Fibroblast of the aortic adventitia (primary cell): ENCODE results near the gene SIAH3. TPM values are rescaled to one million over a fixed set of nuclear protein-coding genes. Genes with fewer than 3 reads are reported as not detected.
A peak's percentile ranks its signal among the peaks of the same experiment; 100 is the strongest.

Source experiments
- DNase-seq: peaks from one replicate; pipeline ENCODE4 v3.0.0-alpha.2; 2010; ENCODE audit warnings: low read depth
- H3K4me3 ChIP-seq: 2 replicates; pipeline ENCODE4 v1.5.1; 2011; ENCODE audit warnings: low read depth, mild to moderate bottlenecking, control low read depth, low read length, moderate library complexity
- total RNA-seq: library from RNA; depleted of rRNA; stranded (reverse); fragments of >200 nt; gene quantifications from 2 replicates; pipeline ENCODE4 v1.2.3, GENCODE V29; 2012; ENCODE audit warnings: low replicate concordance
- TF ChIP-seq, protein P1 (sequence below): IDR thresholded peaks from 2 replicates; pipeline ENCODE4 v1.5.1; 2011; ENCODE audit warnings: mild to moderate bottlenecking, low read length, control low read depth, inconsistent platforms; ENCODE audit not compliant: insufficient read depth

The SIAH3 gene
- total RNA-seq, 1 donor, result not detected

DNA sequence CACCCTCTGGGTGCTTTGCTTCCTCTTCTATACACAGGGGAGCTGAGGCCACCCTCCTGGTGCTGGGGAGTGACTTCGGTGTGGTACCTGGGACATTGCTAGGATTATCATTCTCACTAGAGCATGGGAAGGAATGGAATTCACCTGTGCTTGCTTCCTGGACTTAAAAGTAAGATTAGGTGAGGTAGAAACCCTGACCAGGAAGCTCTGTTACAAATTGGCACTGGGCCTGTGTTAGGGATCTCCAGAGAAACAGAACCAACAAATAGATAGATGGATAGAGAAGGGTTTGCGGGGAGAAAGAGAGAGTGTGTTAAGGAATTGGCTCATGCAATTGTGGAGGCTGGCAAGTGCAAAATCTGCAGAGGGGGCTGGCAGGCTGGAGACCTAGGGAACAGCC, 13.9 kb upstream of the SIAH3 start:
- DNase-seq, result no peak
- TF ChIP-seq, protein P1, sequence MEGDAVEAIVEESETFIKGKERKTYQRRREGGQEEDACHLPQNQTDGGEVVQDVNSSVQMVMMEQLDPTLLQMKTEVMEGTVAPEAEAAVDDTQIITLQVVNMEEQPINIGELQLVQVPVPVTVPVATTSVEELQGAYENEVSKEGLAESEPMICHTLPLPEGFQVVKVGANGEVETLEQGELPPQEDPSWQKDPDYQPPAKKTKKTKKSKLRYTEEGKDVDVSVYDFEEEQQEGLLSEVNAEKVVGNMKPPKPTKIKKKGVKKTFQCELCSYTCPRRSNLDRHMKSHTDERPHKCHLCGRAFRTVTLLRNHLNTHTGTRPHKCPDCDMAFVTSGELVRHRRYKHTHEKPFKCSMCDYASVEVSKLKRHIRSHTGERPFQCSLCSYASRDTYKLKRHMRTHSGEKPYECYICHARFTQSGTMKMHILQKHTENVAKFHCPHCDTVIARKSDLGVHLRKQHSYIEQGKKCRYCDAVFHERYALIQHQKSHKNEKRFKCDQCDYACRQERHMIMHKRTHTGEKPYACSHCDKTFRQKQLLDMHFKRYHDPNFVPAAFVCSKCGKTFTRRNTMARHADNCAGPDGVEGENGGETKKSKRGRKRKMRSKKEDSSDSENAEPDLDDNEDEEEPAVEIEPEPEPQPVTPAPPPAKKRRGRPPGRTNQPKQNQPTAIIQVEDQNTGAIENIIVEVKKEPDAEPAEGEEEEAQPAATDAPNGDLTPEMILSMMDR, result no peak
- no peak overlapping the region for H3K4me3 ChIP-seq

DNA sequence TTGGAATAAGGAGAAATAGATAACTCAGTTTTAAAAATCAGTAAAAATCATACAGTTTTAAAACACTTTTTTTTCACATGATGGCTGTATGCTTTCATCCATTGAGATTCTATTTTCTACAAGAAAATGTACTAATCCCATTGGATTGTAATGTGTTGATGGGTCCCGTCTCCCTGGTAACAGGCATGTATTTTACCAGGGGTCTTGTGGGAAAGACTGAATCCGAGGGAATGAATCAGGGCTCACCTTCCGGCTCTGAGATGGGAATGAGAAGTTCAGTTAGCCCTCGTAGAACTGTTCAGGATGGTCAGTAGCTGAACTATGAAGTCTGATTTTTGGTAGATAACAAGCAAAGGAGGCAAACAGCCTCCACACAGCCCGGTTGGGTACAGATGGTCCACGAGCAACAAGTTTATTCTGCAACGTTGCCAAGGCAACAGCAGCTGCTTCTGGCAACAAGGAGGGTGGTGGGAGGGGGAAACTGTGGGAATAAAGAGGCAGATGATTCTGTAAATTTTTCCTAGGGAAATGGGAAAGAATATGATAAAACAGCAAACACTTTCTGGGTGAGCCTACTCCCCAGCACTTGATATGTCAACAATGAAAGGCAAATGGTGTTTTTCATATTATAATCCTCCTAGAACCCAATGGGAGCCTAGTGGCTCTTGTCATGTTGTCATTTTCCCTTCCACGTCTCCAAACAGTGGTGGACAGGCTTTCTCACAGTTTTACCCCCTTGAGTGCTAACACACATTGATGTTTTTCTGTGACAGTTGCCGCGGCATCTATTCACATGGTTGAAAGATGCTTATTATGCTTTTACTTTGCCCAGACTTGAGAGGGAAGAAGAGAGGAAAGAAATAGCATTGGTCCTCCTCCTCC, 12.4 kb upstream of the SIAH3 start:
- no peak overlapping the region for H3K4me3 ChIP-seq
- DNase-seq, result no peak
- TF ChIP-seq, protein P1, result no peak

DNA sequence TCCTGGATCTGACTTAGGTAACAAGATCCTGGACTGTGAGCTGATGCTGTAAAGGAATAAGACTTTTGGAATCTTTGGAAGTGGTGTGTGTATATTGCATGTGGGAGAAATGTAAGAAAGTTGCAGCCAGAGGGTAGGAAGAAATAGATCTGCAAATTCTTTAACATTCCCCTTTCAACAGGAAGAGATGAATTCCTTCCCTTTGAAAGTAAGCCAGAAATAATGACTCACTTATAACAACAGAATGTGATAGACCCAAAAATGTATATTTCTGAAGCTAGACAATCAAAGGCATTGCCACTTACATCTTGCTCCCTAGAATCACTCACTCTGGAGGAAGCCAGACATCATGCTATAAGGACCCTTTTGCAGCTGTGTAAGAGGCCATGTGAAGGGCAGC, 9.8 kb upstream of the SIAH3 start:
- DNase-seq, result peak; percentile 11
- TF ChIP-seq, protein P1, result no peak
- no peak overlapping the region for H3K4me3 ChIP-seq

DNA sequence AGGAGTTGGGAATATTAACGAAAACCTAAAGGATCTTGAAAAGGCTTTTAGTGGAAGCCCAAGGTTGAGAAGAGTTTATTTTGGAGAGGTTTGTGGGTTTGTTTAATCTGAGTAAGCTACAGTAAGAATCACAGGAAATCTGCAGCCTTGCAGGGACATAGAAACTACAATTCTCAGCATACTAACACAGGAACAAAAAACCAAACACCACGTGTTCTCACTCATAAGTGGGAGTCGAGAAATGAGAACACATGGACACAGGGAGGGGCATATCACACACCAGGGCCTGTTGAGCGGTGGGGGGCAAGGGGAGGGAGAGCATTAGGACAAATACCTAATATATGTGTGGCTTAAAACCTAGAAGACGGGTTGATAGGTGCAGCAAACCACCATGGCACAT, 8.7 kb upstream of the SIAH3 start:
- TF ChIP-seq, protein P1, result no peak
- no peak overlapping the region for H3K4me3 ChIP-seq
- DNase-seq, result no peak

DNA sequence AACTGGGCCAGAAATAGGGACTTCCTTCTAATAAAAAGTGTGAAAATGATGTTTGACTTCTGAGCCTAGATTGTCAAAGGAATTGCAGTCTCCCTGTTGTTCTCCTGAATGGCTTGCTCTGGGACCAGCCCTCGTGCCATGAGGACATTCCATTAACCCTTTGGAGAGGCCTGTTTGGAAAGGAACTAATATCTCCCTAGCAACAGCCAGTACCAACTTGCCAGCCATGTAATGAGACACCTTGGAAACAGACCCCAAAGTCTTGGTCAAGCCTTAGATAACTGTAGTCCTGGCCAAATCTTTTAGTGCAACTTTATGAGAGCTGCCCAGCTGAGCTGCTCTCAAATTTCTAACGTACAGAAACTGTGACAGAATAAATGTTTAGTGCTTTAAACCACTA, 8.2 kb upstream of the SIAH3 start:
- H3K4me3 ChIP-seq, result no peak overlapping the region
- TF ChIP-seq, protein P1, result no peak
- DNase-seq, result no peak

DNA sequence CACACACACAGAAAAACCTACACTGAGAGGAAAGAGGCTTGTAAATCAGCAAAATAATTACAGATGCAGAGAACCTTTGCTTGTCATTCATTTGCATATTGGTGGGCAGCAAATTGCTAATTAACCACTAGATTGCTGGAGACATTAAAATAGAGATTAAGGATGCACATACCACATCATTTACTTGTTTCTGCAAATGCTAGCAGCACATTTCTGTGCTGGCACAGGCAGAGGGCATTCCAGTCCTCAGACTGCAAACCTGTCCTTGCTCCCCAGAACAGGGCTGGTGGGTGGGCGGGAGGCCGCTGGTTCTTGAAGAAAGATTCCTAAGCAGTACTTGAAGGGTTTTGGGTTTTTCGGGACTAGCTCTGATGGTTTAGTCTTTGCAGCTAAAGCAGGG, 941 bp upstream of the SIAH3 start:
- TF ChIP-seq, protein P1, result no peak
- DNase-seq, result no peak
- no peak overlapping the region for H3K4me3 ChIP-seq

DNA sequence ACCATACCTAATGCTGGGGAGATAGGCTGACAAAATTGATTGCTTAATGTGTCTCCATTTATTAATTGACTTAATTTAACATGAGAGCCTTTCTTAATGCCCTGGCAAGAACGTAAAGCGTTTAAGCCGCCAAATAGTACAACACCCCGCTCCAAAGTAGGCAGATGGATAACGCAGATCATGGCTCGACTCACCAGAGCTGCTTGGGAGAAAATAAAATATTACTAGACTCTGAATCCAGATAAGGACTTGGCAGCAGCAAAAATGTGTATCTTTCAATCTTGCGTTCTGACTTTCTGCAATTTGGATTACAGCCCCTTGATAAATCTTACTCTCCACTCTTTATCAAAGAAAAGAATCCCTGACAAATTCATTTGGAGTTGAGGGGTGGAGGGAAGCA, 403 bp upstream of the SIAH3 start:
- no peak overlapping the region for H3K4me3 ChIP-seq
- no peak for DNase-seq
- TF ChIP-seq, protein P1, result no peak
